ENCODE results near the gene PIK3C2G. TPM values are rescaled to one million over a fixed set of nuclear protein-coding genes. Genes with fewer than 3 reads are reported as not detected.

Gene PIK3C2G
- total RNA-seq, 4 donors from 2014 or later, result 0.30 TPM; not detected in 3

GRCh38 chr12:18595412-18595811 lies 334.1 kb downstream of the PIK3C2G start:
- H3K27me3 ChIP-seq, result no peaks in the 10 kb centered on the region
- TF ChIP-seq, protein P1, sequence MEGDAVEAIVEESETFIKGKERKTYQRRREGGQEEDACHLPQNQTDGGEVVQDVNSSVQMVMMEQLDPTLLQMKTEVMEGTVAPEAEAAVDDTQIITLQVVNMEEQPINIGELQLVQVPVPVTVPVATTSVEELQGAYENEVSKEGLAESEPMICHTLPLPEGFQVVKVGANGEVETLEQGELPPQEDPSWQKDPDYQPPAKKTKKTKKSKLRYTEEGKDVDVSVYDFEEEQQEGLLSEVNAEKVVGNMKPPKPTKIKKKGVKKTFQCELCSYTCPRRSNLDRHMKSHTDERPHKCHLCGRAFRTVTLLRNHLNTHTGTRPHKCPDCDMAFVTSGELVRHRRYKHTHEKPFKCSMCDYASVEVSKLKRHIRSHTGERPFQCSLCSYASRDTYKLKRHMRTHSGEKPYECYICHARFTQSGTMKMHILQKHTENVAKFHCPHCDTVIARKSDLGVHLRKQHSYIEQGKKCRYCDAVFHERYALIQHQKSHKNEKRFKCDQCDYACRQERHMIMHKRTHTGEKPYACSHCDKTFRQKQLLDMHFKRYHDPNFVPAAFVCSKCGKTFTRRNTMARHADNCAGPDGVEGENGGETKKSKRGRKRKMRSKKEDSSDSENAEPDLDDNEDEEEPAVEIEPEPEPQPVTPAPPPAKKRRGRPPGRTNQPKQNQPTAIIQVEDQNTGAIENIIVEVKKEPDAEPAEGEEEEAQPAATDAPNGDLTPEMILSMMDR (IDR thresholded peaks at IDR 0.05), result no peak
- no peak for TF ChIP-seq EP300 (IDR thresholded peaks at IDR 0.05)
- no peak for TF ChIP-seq POLR2A (IDR thresholded peaks at IDR 0.05)
- H3K9me3 ChIP-seq, result no peaks in the 10 kb centered on the region
- no peak overlapping the region for H3K27ac ChIP-seq
- no peak overlapping the region for H3K4me3 ChIP-seq
- H3K36me3 ChIP-seq, result no peaks in the 10 kb centered on the region
- no peaks in the 10 kb centered on the region for H3K4me1 ChIP-seq
- no peak for DNase-seq (ENCODE audit: low spot score in 2 of 2)

GRCh38 chr12:18601962-18602361 lies 340.6 kb downstream of the PIK3C2G start:
- H3K4me1 ChIP-seq, result no peaks in the 10 kb centered on the region
- H3K27me3 ChIP-seq, result no peaks in the 10 kb centered on the region
- WGBS, 2 donors, result 86 to 94% methylated on average over 7 of the region's 7 CpGs
- H3K9me3 ChIP-seq, result peaks cover 0 to 2% (median 0%) of the 10 kb centered on the region in 4 donors
- DNase-seq (ENCODE audit: low spot score in 2 of 2), result no peak
- H3K27ac ChIP-seq, result no peak overlapping the region
- no peak overlapping the region for H3K4me3 ChIP-seq
- no peak for TF ChIP-seq POLR2A (IDR thresholded peaks at IDR 0.05)
- TF ChIP-seq, protein P1 (IDR thresholded peaks at IDR 0.05), result no peak
- TF ChIP-seq EP300 (IDR thresholded peaks at IDR 0.05), result no peak
- H3K36me3 ChIP-seq, result no peaks in the 10 kb centered on the region

DNA sequence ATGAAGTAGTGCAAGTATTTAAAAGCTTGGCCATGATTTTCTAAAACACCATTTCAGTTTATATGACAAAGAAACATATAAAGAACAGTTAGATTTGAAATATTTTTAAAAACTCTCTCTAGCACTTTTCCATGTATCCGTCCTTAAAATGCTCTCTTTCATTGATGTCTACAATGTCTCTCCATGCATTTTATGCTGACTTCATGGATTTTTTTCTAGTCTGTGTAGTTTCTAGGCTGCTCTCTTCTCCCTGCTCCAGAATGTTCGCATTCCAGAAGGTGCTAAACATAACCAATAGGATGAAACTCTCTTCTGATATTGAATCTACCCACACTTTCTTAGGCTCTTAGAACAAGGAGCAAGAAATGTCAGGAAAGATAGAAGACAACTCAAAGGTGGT lies 351.7 kb downstream of the PIK3C2G start:
- no peaks in the 10 kb centered on the region for H3K27me3 ChIP-seq
- no peak for DNase-seq (ENCODE audit: low spot score in 2 of 2)
- 50 to 61% methylated on average over 2 of the region's 2 CpGs for WGBS, 2 donors
- H3K9me3 ChIP-seq, result no peaks in the 10 kb centered on the region
- no peak overlapping the region for H3K4me3 ChIP-seq
- H3K36me3 ChIP-seq, result no peaks in the 10 kb centered on the region
- H3K4me1 ChIP-seq, result no peaks in the 10 kb centered on the region
- TF ChIP-seq, protein P1 (IDR thresholded peaks at IDR 0.05), result no peak
- TF ChIP-seq EP300 (IDR thresholded peaks at IDR 0.05) (no peak), POLR2A (IDR thresholded peaks at IDR 0.05) (no peak)
- H3K27ac ChIP-seq, result no peak overlapping the region

DNA sequence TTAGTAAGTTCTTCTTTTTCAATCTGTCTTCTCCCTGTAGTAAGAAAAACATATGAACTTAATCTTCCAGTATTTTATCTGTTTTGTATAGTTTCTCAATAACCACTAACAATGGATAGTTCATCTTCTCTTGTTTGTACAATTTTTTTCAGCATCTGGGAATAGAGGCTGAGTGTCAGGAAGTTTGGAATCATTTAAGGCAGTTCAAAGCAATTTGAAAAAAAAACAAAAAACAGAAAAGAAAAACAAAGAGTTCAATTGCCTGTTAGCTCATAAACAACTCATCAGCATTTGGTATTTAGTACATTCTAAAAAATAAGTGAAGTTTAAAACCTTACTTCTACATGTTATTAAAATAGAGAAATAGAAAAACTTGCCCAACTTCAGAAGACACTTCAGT lies 359.7 kb downstream of the PIK3C2G start:
- H3K27ac ChIP-seq, result no peak overlapping the region
- H3K27me3 ChIP-seq, result no peaks in the 10 kb centered on the region
- H3K4me1 ChIP-seq, result no peaks in the 10 kb centered on the region
- no peak overlapping the region for H3K4me3 ChIP-seq
- H3K9me3 ChIP-seq, result peaks cover 0 to 3% (median 0%) of the 10 kb centered on the region in 4 donors
- TF ChIP-seq EP300 (IDR thresholded peaks at IDR 0.05), result no peak
- TF ChIP-seq POLR2A (IDR thresholded peaks at IDR 0.05), result no peak
- TF ChIP-seq, protein P1 (IDR thresholded peaks at IDR 0.05), result no peak
- no peak for DNase-seq (ENCODE audit: low spot score in 2 of 2)
- no peaks in the 10 kb centered on the region for H3K36me3 ChIP-seq

GRCh38 chr12:18629445-18629844 lies 368.1 kb downstream of the PIK3C2G start:
- Histone ChIP-seq H3K27ac (no peak overlapping the region), H3K36me3 (no peaks in the 10 kb centered on the region), H3K27me3 (no peaks in the 10 kb centered on the region), H3K4me3 (no peak overlapping the region), H3K9me3 (peaks cover 0 to 16% (median 3%) of the 10 kb centered on the region in 4 donors), H3K4me1 (no peaks in the 10 kb centered on the region)
- DNase-seq (ENCODE audit: low spot score in 2 of 2), result no peak
- 93 to 98% methylated on average over 2 of the region's 2 CpGs for WGBS, 2 donors
- TF ChIP-seq EP300 (IDR thresholded peaks at IDR 0.05) (no peak), POLR2A (IDR thresholded peaks at IDR 0.05) (no peak)
- TF ChIP-seq, protein P1 (IDR thresholded peaks at IDR 0.05), result no peak

All from tibial nerve (tissue), 4 donors.